ENCODE data around the gene RPL15.
A peak's percentile ranks its signal among the peaks of the same experiment; 100 is the strongest.
"Not testable (repeated sequence)": the region's sequence is repeated elsewhere in the genome, so short reads cannot be mapped to it uniquely, and the experiment has no call there.

Gene RPL15

GRCh38 chr3:23913873-23914743 lies 2.8 kb upstream of the RPL15 start:
- H3K9ac ChIP-seq (ENCODE audit: low read length): 0 out of 2 replicates have a peak overlapping the region, but pooled peaks have one; percentile 12
- peak overlapping the region; percentile 38; the same call in 1 of the 2 replicates for H3K4me2 ChIP-seq (ENCODE audit: low read depth, low read length)
- H3K79me2 ChIP-seq (ENCODE audit: low read length): peaks cover 27% of the 10 kb centered on the region
- H3K36me3 ChIP-seq (replicated peaks; ENCODE audit: insufficient read depth, low read length): peaks cover 11% of the 10 kb centered on the region; the same call in 1 of the 2 replicates
- peaks cover 14% of the 10 kb centered on the region for H4K20me1 ChIP-seq (ENCODE audit: insufficient read depth, low read length)
- H3F3A ChIP-seq (ENCODE audit: insufficient read depth, low read length): peaks cover 35% of the 10 kb centered on the region
- TF ChIP-seq EZH2phosphoT487 (IDR thresholded peaks at IDR 0.05; ENCODE audit: low read length): no peak
- no peak for TF ChIP-seq EZH2 (optimal IDR thresholded peaks at IDR 0.05; ENCODE audit: low read depth, low read length)
- TF ChIP-seq, protein P1, sequence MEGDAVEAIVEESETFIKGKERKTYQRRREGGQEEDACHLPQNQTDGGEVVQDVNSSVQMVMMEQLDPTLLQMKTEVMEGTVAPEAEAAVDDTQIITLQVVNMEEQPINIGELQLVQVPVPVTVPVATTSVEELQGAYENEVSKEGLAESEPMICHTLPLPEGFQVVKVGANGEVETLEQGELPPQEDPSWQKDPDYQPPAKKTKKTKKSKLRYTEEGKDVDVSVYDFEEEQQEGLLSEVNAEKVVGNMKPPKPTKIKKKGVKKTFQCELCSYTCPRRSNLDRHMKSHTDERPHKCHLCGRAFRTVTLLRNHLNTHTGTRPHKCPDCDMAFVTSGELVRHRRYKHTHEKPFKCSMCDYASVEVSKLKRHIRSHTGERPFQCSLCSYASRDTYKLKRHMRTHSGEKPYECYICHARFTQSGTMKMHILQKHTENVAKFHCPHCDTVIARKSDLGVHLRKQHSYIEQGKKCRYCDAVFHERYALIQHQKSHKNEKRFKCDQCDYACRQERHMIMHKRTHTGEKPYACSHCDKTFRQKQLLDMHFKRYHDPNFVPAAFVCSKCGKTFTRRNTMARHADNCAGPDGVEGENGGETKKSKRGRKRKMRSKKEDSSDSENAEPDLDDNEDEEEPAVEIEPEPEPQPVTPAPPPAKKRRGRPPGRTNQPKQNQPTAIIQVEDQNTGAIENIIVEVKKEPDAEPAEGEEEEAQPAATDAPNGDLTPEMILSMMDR (IDR thresholded peaks at IDR 0.05; ENCODE audit: low read length): no peak
- peak overlapping the region; percentile 56; the same call in 1 of the 2 replicates for H3K27ac ChIP-seq (ENCODE audit: low read length)
- no peaks in the 10 kb centered on the region for H3K9me2 ChIP-seq (replicated peaks; ENCODE audit: insufficient read depth, low read length)
- H2AFZ ChIP-seq (ENCODE audit: low read length): no peak overlapping the region
- no peak overlapping the region for H3K4me3 ChIP-seq (ENCODE audit: low read length)
- peaks cover 8% of the 10 kb centered on the region for H3K27me3 ChIP-seq (replicated peaks; ENCODE audit: insufficient read depth, low read length)
- H3K9me3 ChIP-seq (replicated peaks; ENCODE audit: insufficient read depth, low read length): no peaks in the 10 kb centered on the region
- peak; percentile 74 for DNase-seq
- H3K4me1 ChIP-seq (ENCODE audit: low read length): peaks cover 36% of the 10 kb centered on the region

DNA sequence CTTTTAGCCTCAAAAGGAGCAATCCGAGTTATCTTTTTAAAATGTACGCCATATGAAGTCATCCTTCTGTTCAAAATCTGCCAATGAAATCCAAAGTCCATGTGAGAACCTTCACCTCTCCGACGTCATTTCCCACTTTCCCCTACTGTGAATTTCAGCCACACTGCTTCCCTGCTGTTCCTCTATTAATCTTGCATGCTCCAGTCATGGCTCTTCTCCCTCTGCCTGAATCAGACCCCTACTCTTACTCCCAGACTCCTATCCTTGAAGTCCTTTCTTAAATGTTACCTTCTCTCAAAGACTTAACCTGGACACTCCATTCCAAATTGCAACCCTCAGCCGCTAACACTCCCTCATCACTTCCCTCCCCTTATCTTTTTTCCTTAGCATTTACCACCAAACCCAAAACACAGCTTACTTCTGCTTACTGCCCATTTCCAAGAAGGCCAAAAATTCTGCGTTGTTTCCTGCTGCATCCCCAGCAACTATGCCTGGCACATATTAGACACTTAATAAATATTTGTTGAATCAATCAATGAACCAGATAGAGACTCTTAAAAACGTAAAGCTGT lies 1.3 kb upstream of the RPL15 start:
- no peak overlapping the region for H3K9ac ChIP-seq (ENCODE audit: low read length)
- H3F3A ChIP-seq (ENCODE audit: insufficient read depth, low read length): peaks cover 42% of the 10 kb centered on the region
- no peaks in the 10 kb centered on the region for H3K9me2 ChIP-seq (replicated peaks; ENCODE audit: insufficient read depth, low read length)
- no peak overlapping the region for H3K27ac ChIP-seq (ENCODE audit: low read length)
- peaks cover 11% of the 10 kb centered on the region; the same call in 1 of the 2 replicates for H3K36me3 ChIP-seq (replicated peaks; ENCODE audit: insufficient read depth, low read length)
- DNase-seq: no peak
- no peak overlapping the region for H3K4me3 ChIP-seq (ENCODE audit: low read length)
- peaks cover 36% of the 10 kb centered on the region for H3K4me1 ChIP-seq (ENCODE audit: low read length)
- H3K9me3 ChIP-seq (replicated peaks; ENCODE audit: insufficient read depth, low read length): no peaks in the 10 kb centered on the region
- peaks cover 19% of the 10 kb centered on the region for H4K20me1 ChIP-seq (ENCODE audit: insufficient read depth, low read length)
- no peak for TF ChIP-seq EZH2 (optimal IDR thresholded peaks at IDR 0.05; ENCODE audit: low read depth, low read length)
- TF ChIP-seq, protein P1 (IDR thresholded peaks at IDR 0.05; ENCODE audit: low read length): no peak
- TF ChIP-seq EZH2phosphoT487 (IDR thresholded peaks at IDR 0.05; ENCODE audit: low read length): no peak
- peaks cover 8% of the 10 kb centered on the region for H3K27me3 ChIP-seq (replicated peaks; ENCODE audit: insufficient read depth, low read length)
- H3K4me2 ChIP-seq (ENCODE audit: low read depth, low read length): peak overlapping the region; percentile 97; the same call in 1 of the 2 replicates
- H3K79me2 ChIP-seq (ENCODE audit: low read length): peaks cover 27% of the 10 kb centered on the region
- no peak overlapping the region for H2AFZ ChIP-seq (ENCODE audit: low read length)

GRCh38 chr3:23916152-23916885 lies 613 bp upstream of the RPL15 start:
- H3K4me2 ChIP-seq (ENCODE audit: low read depth, low read length): peak overlapping the region; percentile 97
- peaks cover 8% of the 10 kb centered on the region for H3K27me3 ChIP-seq (replicated peaks; ENCODE audit: insufficient read depth, low read length)
- no peak for DNase-seq
- H3K36me3 ChIP-seq (replicated peaks; ENCODE audit: insufficient read depth, low read length): peaks cover 14% of the 10 kb centered on the region; the same call in 1 of the 2 replicates
- peaks cover 19% of the 10 kb centered on the region for H4K20me1 ChIP-seq (ENCODE audit: insufficient read depth, low read length)
- peaks cover 48% of the 10 kb centered on the region for H3F3A ChIP-seq (ENCODE audit: insufficient read depth, low read length)
- H3K4me3 ChIP-seq (ENCODE audit: low read length): peak overlapping the region; percentile 100
- no peak for TF ChIP-seq EZH2 (optimal IDR thresholded peaks at IDR 0.05; ENCODE audit: low read depth, low read length)
- TF ChIP-seq EZH2phosphoT487 (IDR thresholded peaks at IDR 0.05; ENCODE audit: low read length): no peak
- TF ChIP-seq, protein P1 (IDR thresholded peaks at IDR 0.05; ENCODE audit: low read length): no peak
- H3K4me1 ChIP-seq (ENCODE audit: low read length): peaks cover 36% of the 10 kb centered on the region
- H3K9me3 ChIP-seq (replicated peaks; ENCODE audit: insufficient read depth, low read length): no peaks in the 10 kb centered on the region
- H3K9ac ChIP-seq (ENCODE audit: low read length): peak overlapping the region; percentile 71
- no peaks in the 10 kb centered on the region for H3K9me2 ChIP-seq (replicated peaks; ENCODE audit: insufficient read depth, low read length)
- H3K79me2 ChIP-seq (ENCODE audit: low read length): peaks cover 27% of the 10 kb centered on the region
- H2AFZ ChIP-seq (ENCODE audit: low read length): peak overlapping the region; percentile 89
- no peak overlapping the region; the same call in 1 of the 2 replicates for H3K27ac ChIP-seq (ENCODE audit: low read length)

- H3K79me2 ChIP-seq (ENCODE audit: low read length): peaks cover 27% of the 10 kb centered on the region
Measured at GRCh38 chr3:23917679-23918303, 859 bp downstream of the RPL15 start.

More at GRCh38 chr3:23917679-23918303, 859 bp downstream of the RPL15 start:
- Histone ChIP-seq H3K9ac (ENCODE audit: low read length) (peak overlapping the region; percentile 97), H3K4me3 (ENCODE audit: low read length) (peak overlapping the region; percentile 100), H3K4me1 (ENCODE audit: low read length) (peaks cover 36% of the 10 kb centered on the region), H4K20me1 (ENCODE audit: insufficient read depth, low read length) (peaks cover 19% of the 10 kb centered on the region), H2AFZ (ENCODE audit: low read length) (peak overlapping the region; percentile 67; the same call in 1 of the 2 replicates), H3K27ac (ENCODE audit: low read length) (peak overlapping the region; percentile 64), H3F3A (ENCODE audit: insufficient read depth, low read length) (peaks cover 49% of the 10 kb centered on the region), H3K4me2 (ENCODE audit: low read depth, low read length) (peak overlapping the region; percentile 98), H3K36me3 (replicated peaks; ENCODE audit: insufficient read depth, low read length) (peaks cover 14% of the 10 kb centered on the region; the same call in 1 of the 2 replicates)
- not testable (repeated sequence) for H3K27me3 ChIP-seq (replicated peaks; ENCODE audit: insufficient read depth, low read length); DNase-seq; H3K9me3 ChIP-seq (replicated peaks; ENCODE audit: insufficient read depth, low read length); H3K9me2 ChIP-seq (replicated peaks; ENCODE audit: insufficient read depth, low read length)
